Measurements from ENCODE around the gene SLC7A6OS.

The SLC7A6OS gene

GRCh38 chr16:68343137-68343536 is 32.4 kb upstream of the SLC7A6OS start:
- Histone ChIP-seq H2BK120ac (ENCODE audit: low read depth, low read length) (no peak overlapping the region), H4K5ac (ENCODE audit: low read length) (no peak overlapping the region), H3K27ac (ENCODE audit: low read depth, low read length) (no peak overlapping the region), H3K27me3 (ENCODE audit: insufficient read depth, low read length, poor library complexity) (no peaks in the 10 kb centered on the region), H3K79me2 (ENCODE audit: control insufficient read depth, insufficient read depth, low read length) (no peaks in the 10 kb centered on the region), H3K9ac (ENCODE audit: low read length) (no peak overlapping the region), H3K23ac (ENCODE audit: low read length) (no peak overlapping the region), H2BK5ac (ENCODE audit: low read length) (no peak overlapping the region), H2BK15ac (replicated peaks; ENCODE audit: low read depth) (no peak overlapping the region), H3K4me3 (ENCODE audit: low read length) (no peak overlapping the region), H2AK5ac (ENCODE audit: low read length) (no peak overlapping the region), H3K36me3 (ENCODE audit: control insufficient read depth, insufficient read depth, low read length) (peaks cover 16% of the 10 kb centered on the region), H4K8ac (ENCODE audit: low read depth, low read length) (no peak overlapping the region), H3K18ac (ENCODE audit: low read length) (no peak overlapping the region), H3K4me1 (ENCODE audit: control insufficient read depth, low read depth, low read length) (no peaks in the 10 kb centered on the region), H3K79me1 (ENCODE audit: low read length) (no peaks in the 10 kb centered on the region), H3K56ac (ENCODE audit: low read length) (no peak overlapping the region), H3K4me2 (ENCODE audit: low read length) (no peak overlapping the region), H3K4ac (ENCODE audit: low read depth, low read length) (no peak overlapping the region)
- no peak for DNase-seq
- no CpG with 5 or more reads among the region's 7 CpGs for WGBS (ENCODE audit: extremely low coverage, insufficient coverage, low lambda C conversion rate)

DNA sequence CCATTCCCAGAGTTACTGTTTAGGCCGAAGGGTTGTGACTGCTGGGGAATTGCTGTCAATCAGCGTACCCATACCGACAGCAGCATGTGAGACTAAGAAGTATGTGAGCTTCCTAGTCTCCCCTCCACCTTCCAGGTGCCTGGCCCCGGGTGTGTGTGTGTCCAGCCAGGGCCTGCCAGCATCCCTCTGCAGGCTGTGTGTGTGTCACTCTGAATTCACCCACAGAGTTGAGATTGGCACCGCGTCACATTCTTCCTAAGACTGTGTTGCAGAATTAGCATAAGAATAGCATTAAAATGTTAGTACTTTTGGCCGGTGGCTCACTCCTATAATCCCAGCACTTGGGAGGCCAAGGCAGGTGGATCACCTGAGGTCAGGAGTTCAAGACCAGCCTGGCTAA is 31.9 kb upstream of the SLC7A6OS start:
- no peak overlapping the region for H3K27ac ChIP-seq (ENCODE audit: low read depth, low read length)
- no peak overlapping the region for H2AK5ac ChIP-seq (ENCODE audit: low read length)
- no CpG with 5 or more reads among the region's 7 CpGs for WGBS (ENCODE audit: extremely low coverage, insufficient coverage, low lambda C conversion rate)
- no peak overlapping the region for H2BK5ac ChIP-seq (ENCODE audit: low read length)
- no peak for DNase-seq
- H3K79me2 ChIP-seq (ENCODE audit: control insufficient read depth, insufficient read depth, low read length), result no peaks in the 10 kb centered on the region
- H2BK120ac ChIP-seq (ENCODE audit: low read depth, low read length), result no peak overlapping the region
- H3K4me2 ChIP-seq (ENCODE audit: low read length), result no peak overlapping the region
- H3K27me3 ChIP-seq (ENCODE audit: insufficient read depth, low read length, poor library complexity), result no peaks in the 10 kb centered on the region
- H3K36me3 ChIP-seq (ENCODE audit: control insufficient read depth, insufficient read depth, low read length), result peaks cover 16% of the 10 kb centered on the region
- H3K79me1 ChIP-seq (ENCODE audit: low read length), result no peaks in the 10 kb centered on the region
- no peak overlapping the region for H3K4ac ChIP-seq (ENCODE audit: low read depth, low read length)
- H3K23ac ChIP-seq (ENCODE audit: low read length), result no peak overlapping the region
- H2BK15ac ChIP-seq (replicated peaks; ENCODE audit: low read depth), result no peak overlapping the region
- H3K56ac ChIP-seq (ENCODE audit: low read length), result no peak overlapping the region
- H4K8ac ChIP-seq (ENCODE audit: low read depth, low read length), result no peak overlapping the region
- H3K4me1 ChIP-seq (ENCODE audit: control insufficient read depth, low read depth, low read length), result no peaks in the 10 kb centered on the region
- H3K9ac ChIP-seq (ENCODE audit: low read length), result no peak overlapping the region
- no peak overlapping the region for H3K18ac ChIP-seq (ENCODE audit: low read length)
- no peak overlapping the region for H4K5ac ChIP-seq (ENCODE audit: low read length)
- no peak overlapping the region for H3K4me3 ChIP-seq (ENCODE audit: low read length)

DNA sequence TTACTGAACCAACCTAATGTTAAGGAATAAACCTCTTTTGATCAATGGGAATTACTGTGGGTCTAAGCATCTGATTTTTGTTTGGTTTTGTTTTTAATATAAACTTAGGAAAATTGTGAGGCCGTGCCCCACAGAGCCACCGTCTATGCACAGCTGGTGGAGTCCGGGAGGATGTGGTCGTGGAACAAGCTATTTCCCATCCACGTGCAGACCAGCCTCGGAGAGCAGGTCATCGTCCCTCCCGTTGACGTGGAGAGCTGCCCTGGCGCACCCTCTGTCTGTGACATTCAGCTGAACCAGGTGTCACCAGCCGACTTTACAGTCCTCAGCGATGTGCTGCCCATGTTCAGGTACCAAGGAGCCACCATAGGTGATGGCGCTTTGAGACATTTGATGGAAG is 28.5 kb upstream of the SLC7A6OS start:
- no CpG with 5 or more reads among the region's 13 CpGs for WGBS (ENCODE audit: extremely low coverage, insufficient coverage, low lambda C conversion rate)
- Histone ChIP-seq H4K8ac (ENCODE audit: low read depth, low read length) (no peak overlapping the region), H3K4me2 (ENCODE audit: low read length) (no peak overlapping the region), H3K27me3 (ENCODE audit: insufficient read depth, low read length, poor library complexity) (no peaks in the 10 kb centered on the region), H3K4me1 (ENCODE audit: control insufficient read depth, low read depth, low read length) (no peaks in the 10 kb centered on the region), H3K36me3 (ENCODE audit: control insufficient read depth, insufficient read depth, low read length) (peaks cover 10% of the 10 kb centered on the region), H4K5ac (ENCODE audit: low read length) (no peak overlapping the region), H3K56ac (ENCODE audit: low read length) (no peak overlapping the region), H3K4me3 (ENCODE audit: low read length) (no peak overlapping the region), H3K79me1 (ENCODE audit: low read length) (no peaks in the 10 kb centered on the region), H3K9ac (ENCODE audit: low read length) (no peak overlapping the region), H2BK5ac (ENCODE audit: low read length) (no peak overlapping the region), H3K18ac (ENCODE audit: low read length) (no peak overlapping the region), H2BK120ac (ENCODE audit: low read depth, low read length) (no peak overlapping the region), H3K27ac (ENCODE audit: low read depth, low read length) (no peak overlapping the region), H3K23ac (ENCODE audit: low read length) (no peak overlapping the region), H3K4ac (ENCODE audit: low read depth, low read length) (no peak overlapping the region), H3K79me2 (ENCODE audit: control insufficient read depth, insufficient read depth, low read length) (no peaks in the 10 kb centered on the region), H2BK15ac (replicated peaks; ENCODE audit: low read depth) (no peak overlapping the region), H2AK5ac (ENCODE audit: low read length) (no peak overlapping the region)
- DNase-seq, result no peak

DNA sequence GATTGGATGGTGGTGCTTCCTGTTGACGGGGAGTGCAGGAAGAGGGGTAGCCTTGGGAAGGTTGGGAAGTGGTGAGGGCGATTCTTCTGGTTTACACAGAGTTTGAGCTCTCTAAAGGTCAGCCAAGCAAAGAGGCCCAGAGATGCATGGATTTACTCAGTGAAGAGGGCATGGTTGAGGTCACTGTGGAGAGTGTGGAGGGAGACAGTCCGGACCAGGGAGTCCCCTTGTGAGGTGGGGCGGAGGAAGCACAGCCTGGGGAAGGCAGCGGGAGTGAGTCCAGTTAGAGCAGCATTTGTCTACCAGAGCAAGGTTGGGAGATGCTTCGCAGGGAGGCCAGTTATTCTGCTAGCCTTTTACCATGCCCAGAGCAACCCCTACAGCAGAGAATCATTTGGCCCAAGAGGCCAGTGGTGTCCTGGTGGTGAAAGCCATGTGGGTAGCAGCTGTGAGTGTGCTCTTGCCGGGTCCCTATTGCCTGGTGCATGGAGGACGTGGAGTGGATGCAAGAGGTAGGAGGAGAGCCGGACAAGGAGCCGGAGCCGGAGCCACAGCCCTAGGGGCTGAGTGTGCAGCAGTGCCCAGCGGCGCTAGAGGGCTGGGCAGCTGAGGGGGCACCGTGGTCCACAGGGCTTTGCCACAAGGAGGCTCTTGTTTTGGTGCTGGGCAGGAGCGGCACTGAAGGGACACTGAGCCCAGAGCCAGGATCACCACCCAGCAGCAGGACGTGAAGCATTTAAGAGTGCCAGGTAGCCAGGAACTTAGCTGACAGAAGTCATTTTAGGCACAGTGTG is 27.8 kb upstream of the SLC7A6OS start:
- no peak overlapping the region for H2BK15ac ChIP-seq (replicated peaks; ENCODE audit: low read depth)
- no peaks in the 10 kb centered on the region for H3K27me3 ChIP-seq (ENCODE audit: insufficient read depth, low read length, poor library complexity)
- peaks cover 10% of the 10 kb centered on the region for H3K36me3 ChIP-seq (ENCODE audit: control insufficient read depth, insufficient read depth, low read length)
- H3K4me1 ChIP-seq (ENCODE audit: control insufficient read depth, low read depth, low read length), result no peaks in the 10 kb centered on the region
- H3K4me3 ChIP-seq (ENCODE audit: low read length), result no peak overlapping the region
- H2BK5ac ChIP-seq (ENCODE audit: low read length), result no peak overlapping the region
- H2AK5ac ChIP-seq (ENCODE audit: low read length), result no peak overlapping the region
- WGBS (ENCODE audit: extremely low coverage, insufficient coverage, low lambda C conversion rate), result no CpG with 5 or more reads among the region's 16 CpGs
- no peak for DNase-seq
- no peak overlapping the region for H3K18ac ChIP-seq (ENCODE audit: low read length)
- no peak overlapping the region for H3K4ac ChIP-seq (ENCODE audit: low read depth, low read length)
- no peak overlapping the region for H2BK120ac ChIP-seq (ENCODE audit: low read depth, low read length)
- no peak overlapping the region for H3K4me2 ChIP-seq (ENCODE audit: low read length)
- no peak overlapping the region for H3K27ac ChIP-seq (ENCODE audit: low read depth, low read length)
- no peak overlapping the region for H3K9ac ChIP-seq (ENCODE audit: low read length)
- H3K79me2 ChIP-seq (ENCODE audit: control insufficient read depth, insufficient read depth, low read length), result no peaks in the 10 kb centered on the region
- no peak overlapping the region for H4K8ac ChIP-seq (ENCODE audit: low read depth, low read length)
- H3K79me1 ChIP-seq (ENCODE audit: low read length), result no peaks in the 10 kb centered on the region
- H4K5ac ChIP-seq (ENCODE audit: low read length), result no peak overlapping the region
- no peak overlapping the region for H3K23ac ChIP-seq (ENCODE audit: low read length)
- H3K56ac ChIP-seq (ENCODE audit: low read length), result no peak overlapping the region

DNA sequence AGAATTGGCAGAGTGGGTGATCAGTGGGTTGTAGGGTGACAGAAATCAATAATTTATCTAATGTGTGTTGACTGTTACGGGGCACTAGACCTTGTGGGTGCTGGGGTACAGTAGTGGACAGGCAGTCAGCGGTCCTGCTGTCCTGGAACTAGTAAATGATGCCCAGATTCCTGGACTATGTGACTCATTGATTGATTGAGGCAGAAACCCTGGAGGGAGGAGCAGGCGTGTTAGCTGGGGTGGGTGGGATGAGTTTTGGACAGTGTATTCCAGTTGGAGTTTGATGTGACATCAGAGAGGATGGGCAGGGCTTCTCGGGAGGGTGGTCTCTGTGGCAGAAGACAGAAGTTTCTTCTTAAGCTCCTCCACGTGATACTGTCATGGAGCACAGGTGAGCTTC is 24.4 kb upstream of the SLC7A6OS start:
- H4K8ac ChIP-seq (ENCODE audit: low read depth, low read length), result no peak overlapping the region
- no peak overlapping the region for H3K18ac ChIP-seq (ENCODE audit: low read length)
- peaks cover 5% of the 10 kb centered on the region for H3K36me3 ChIP-seq (ENCODE audit: control insufficient read depth, insufficient read depth, low read length)
- H3K4me1 ChIP-seq (ENCODE audit: control insufficient read depth, low read depth, low read length), result no peaks in the 10 kb centered on the region
- H2BK5ac ChIP-seq (ENCODE audit: low read length), result no peak overlapping the region
- no peak overlapping the region for H3K9ac ChIP-seq (ENCODE audit: low read length)
- DNase-seq, result no peak
- H3K79me2 ChIP-seq (ENCODE audit: control insufficient read depth, insufficient read depth, low read length), result no peaks in the 10 kb centered on the region
- no peak overlapping the region for H3K56ac ChIP-seq (ENCODE audit: low read length)
- no peak overlapping the region for H4K5ac ChIP-seq (ENCODE audit: low read length)
- no peaks in the 10 kb centered on the region for H3K27me3 ChIP-seq (ENCODE audit: insufficient read depth, low read length, poor library complexity)
- H3K23ac ChIP-seq (ENCODE audit: low read length), result no peak overlapping the region
- H3K4me2 ChIP-seq (ENCODE audit: low read length), result no peak overlapping the region
- no peak overlapping the region for H2BK120ac ChIP-seq (ENCODE audit: low read depth, low read length)
- no peak overlapping the region for H3K4me3 ChIP-seq (ENCODE audit: low read length)
- H3K27ac ChIP-seq (ENCODE audit: low read depth, low read length), result no peak overlapping the region
- no peak overlapping the region for H2AK5ac ChIP-seq (ENCODE audit: low read length)
- no peaks in the 10 kb centered on the region for H3K79me1 ChIP-seq (ENCODE audit: low read length)
- no peak overlapping the region for H2BK15ac ChIP-seq (replicated peaks; ENCODE audit: low read depth)
- H3K4ac ChIP-seq (ENCODE audit: low read depth, low read length), result no peak overlapping the region
- WGBS (ENCODE audit: extremely low coverage, insufficient coverage, low lambda C conversion rate), result no CpG with 5 or more reads among the region's 5 CpGs
